Activated naive CD4-positive, alpha-beta T cell treated with anti-CD3 and anti-CD28 coated beads for 36 hours (primary cell): ENCODE results near the gene AADACL2. TPM values are rescaled to one million over a fixed set of nuclear protein-coding genes. Genes with fewer than 3 reads are reported as not detected.
"Not testable (repeated sequence)": the region's sequence is repeated elsewhere in the genome, so short reads cannot be mapped to it uniquely, and the experiment has no call there.

ENCODE experiments used
- CTCF ChIA-PET: fragments of 350-600 bp; sonication (Branson Sonifier 250); formaldehyde crosslinking; loops from one replicate; lab custom pipeline; 2021; ENCODE audit warnings: antibody characterized with exemption; lab: Charles Lee
- DNase-seq: peaks from one replicate; pipeline ENCODE4 v3.0.0-alpha.2; 2020
- H3K27ac Mint-ChIP-seq: one replicate; pipeline ENCODE4 v1.8.0; 2021; ENCODE audit warnings: mild to moderate bottlenecking, mixed read lengths
- H3K27me3 Mint-ChIP-seq: one replicate; pipeline ENCODE4 v1.8.0; 2021; ENCODE audit warnings: low read depth, mixed read lengths
- H3K36me3 Mint-ChIP-seq: one replicate; pipeline ENCODE4 v1.8.0; 2021; ENCODE audit warnings: low read depth, mixed read lengths
- H3K4me1 Mint-ChIP-seq: one replicate; pipeline ENCODE4 v1.8.0; 2021; ENCODE audit warnings: low read depth, mixed read lengths
- H3K4me3 Mint-ChIP-seq: one replicate; pipeline ENCODE4 v1.8.0; 2021; ENCODE audit warnings: mild to moderate bottlenecking, moderate library complexity, mixed read lengths
- H3K9me3 Mint-ChIP-seq: one replicate; pipeline ENCODE4 v1.8.0; 2021; ENCODE audit warnings: mixed read lengths
- intact Hi-C: fragments of 100-400 bp; cut with micrococcal nuclease; formaldehyde crosslinking; loops from one replicate; pipeline ENCODE4 v1.15.1; 2023
- total RNA-seq, 2 experiments: library from RNA; stranded (reverse); gene quantifications; one replicate each; pipeline ENCODE4 v1.2.3, GENCODE V29; 2021

AADACL2 gene
- total RNA-seq, 2 experiments from 2014 or later, result not detected

- Mint-ChIP-seq H3K9me3 (no peaks in the 10 kb centered on the region), H3K4me1 (no peaks in the 10 kb centered on the region), H3K27ac (no peak overlapping the region), H3K27me3 (peaks cover 2% of the 10 kb centered on the region), H3K4me3 (no peak overlapping the region), H3K36me3 (no peaks in the 10 kb centered on the region)
- intact Hi-C loops, result no loop called here
- no peak for DNase-seq
- CTCF ChIA-PET, result interaction anchor here (0.7 kb wide), 1 partner anchor 47 kb away, joined by 3 read pairs; no protein-coding TSS in a partner anchor
Observed at GRCh38 chr3:151726016-151726415, 7.7 kb upstream of the AADACL2 start.

GRCh38 chr3:151732861-151733260 lies 866 bp upstream of the AADACL2 start:
- no peak overlapping the region for H3K4me3 Mint-ChIP-seq
- intact Hi-C loops, result no loop called here
- no peaks in the 10 kb centered on the region for H3K4me1 Mint-ChIP-seq
- CTCF ChIA-PET, result interaction anchor here (0.5 to 0.9 kb wide), 2 partner anchors 52 to 186 kb away, joined by 3 read pairs; no protein-coding TSS in a partner anchor
- H3K27ac Mint-ChIP-seq, result no peak overlapping the region
- no peaks in the 10 kb centered on the region for H3K27me3 Mint-ChIP-seq
- H3K9me3 Mint-ChIP-seq, result no peaks in the 10 kb centered on the region
- DNase-seq, result no peak
- no peaks in the 10 kb centered on the region for H3K36me3 Mint-ChIP-seq

GRCh38 chr3:151740581-151740980 lies 6.9 kb downstream of the AADACL2 start:
- H3K4me1 Mint-ChIP-seq, result no peaks in the 10 kb centered on the region
- no peaks in the 10 kb centered on the region for H3K36me3 Mint-ChIP-seq
- CTCF ChIA-PET, result interaction anchor here (0.6 kb wide), 1 partner anchor 116 kb away, joined by 3 read pairs; no protein-coding TSS in a partner anchor
- H3K27ac Mint-ChIP-seq, result no peak overlapping the region
- no peak for DNase-seq
- intact Hi-C loops, result no loop called here
- no peaks in the 10 kb centered on the region for H3K9me3 Mint-ChIP-seq
- H3K4me3 Mint-ChIP-seq, result no peak overlapping the region
- no peaks in the 10 kb centered on the region for H3K27me3 Mint-ChIP-seq

GRCh38 chr3:151743855-151744254 lies 10.1 kb downstream of the AADACL2 start:
- Mint-ChIP-seq H3K27ac (no peak overlapping the region), H3K4me1 (no peaks in the 10 kb centered on the region), H3K9me3 (no peaks in the 10 kb centered on the region), H3K4me3 (no peak overlapping the region), H3K27me3 (no peaks in the 10 kb centered on the region), H3K36me3 (no peaks in the 10 kb centered on the region)
- no peak for DNase-seq
- intact Hi-C loops, result no loop called here
- CTCF ChIA-PET, result no interaction called here

GRCh38 chr3:151750181-151750580 lies 16.5 kb downstream of the AADACL2 start:
- Mint-ChIP-seq H3K9me3 (no peaks in the 10 kb centered on the region), H3K27ac (no peak overlapping the region), H3K27me3 (peaks cover 4% of the 10 kb centered on the region), H3K4me3 (no peak overlapping the region), H3K36me3 (no peaks in the 10 kb centered on the region), H3K4me1 (no peaks in the 10 kb centered on the region)
- no peak for DNase-seq
- CTCF ChIA-PET, result no interaction called here
- intact Hi-C loops, result no loop called here

- Mint-ChIP-seq H3K27ac (no peak overlapping the region), H3K27me3 (peaks cover 4% of the 10 kb centered on the region), H3K9me3 (no peaks in the 10 kb centered on the region), H3K4me3 (no peak overlapping the region), H3K36me3 (no peaks in the 10 kb centered on the region), H3K4me1 (no peaks in the 10 kb centered on the region)
- intact Hi-C loops, result no loop called here
- DNase-seq, result no peak
- CTCF ChIA-PET, result no interaction called here
Observed at GRCh38 chr3:151750678-151751077, 17.0 kb downstream of the AADACL2 start.

GRCh38 chr3:151751161-151751560 lies 17.4 kb downstream of the AADACL2 start:
- H3K4me1 Mint-ChIP-seq, result no peaks in the 10 kb centered on the region
- peaks cover 4% of the 10 kb centered on the region for H3K27me3 Mint-ChIP-seq
- no peak for DNase-seq
- no peak overlapping the region for H3K4me3 Mint-ChIP-seq
- H3K9me3 Mint-ChIP-seq, result no peaks in the 10 kb centered on the region
- CTCF ChIA-PET, result no interaction called here
- intact Hi-C loops, result no loop called here
- H3K27ac Mint-ChIP-seq, result no peak overlapping the region
- H3K36me3 Mint-ChIP-seq, result no peaks in the 10 kb centered on the region

GRCh38 chr3:151753846-151754245 lies 20.1 kb downstream of the AADACL2 start:
- CTCF ChIA-PET, result interaction anchor here (0.5 kb wide), 1 partner anchor 15 kb away, joined by 4 read pairs; no protein-coding TSS in a partner anchor
- intact Hi-C loops, result no loop called here
- Mint-ChIP-seq H3K4me1 (no peaks in the 10 kb centered on the region), H3K4me3 (no peak overlapping the region), H3K27ac (no peak overlapping the region), H3K9me3 (no peaks in the 10 kb centered on the region), H3K27me3 (peaks cover 4% of the 10 kb centered on the region), H3K36me3 (no peaks in the 10 kb centered on the region)
- no peak for DNase-seq

- Mint-ChIP-seq H3K27ac (no peak overlapping the region), H3K4me1 (no peaks in the 10 kb centered on the region), H3K27me3 (peaks cover 2% of the 10 kb centered on the region), H3K36me3 (no peaks in the 10 kb centered on the region), H3K9me3 (no peaks in the 10 kb centered on the region), H3K4me3 (no peak overlapping the region)
- no peak for DNase-seq
- CTCF ChIA-PET, result no interaction called here
- intact Hi-C loops, result no loop called here
Observed at GRCh38 chr3:151761581-151761980, 27.9 kb downstream of the AADACL2 start.

- CTCF ChIA-PET, DNase-seq, H3K4me1 Mint-ChIP-seq, H3K36me3 Mint-ChIP-seq, H3K27ac Mint-ChIP-seq, intact Hi-C loops, H3K27me3 Mint-ChIP-seq, H3K4me3 Mint-ChIP-seq, H3K9me3 Mint-ChIP-seq: not testable (repeated sequence)
Observed at GRCh38 chr3:151764699-151765098, 31.0 kb downstream of the AADACL2 start.

- CTCF ChIA-PET, result no interaction called here
- DNase-seq, result no peak
- Mint-ChIP-seq H3K9me3 (no peaks in the 10 kb centered on the region), H3K4me1 (no peaks in the 10 kb centered on the region), H3K4me3 (no peak overlapping the region), H3K27ac (no peak overlapping the region), H3K36me3 (no peaks in the 10 kb centered on the region), H3K27me3 (peaks cover 2% of the 10 kb centered on the region)
- intact Hi-C loops, result no loop called here
Observed at GRCh38 chr3:151765685-151766084, 32.0 kb downstream of the AADACL2 start.

GRCh38 chr3:151766454-151766853 lies 32.7 kb downstream of the AADACL2 start:
- CTCF ChIA-PET, result no interaction called here
- H3K9me3 Mint-ChIP-seq, result no peaks in the 10 kb centered on the region

GRCh38 chr3:151768393-151768930 lies 34.7 kb downstream of the AADACL2 start:
- CTCF ChIA-PET, result interaction anchor here (0.7 kb wide), 1 partner anchor 15 kb away, joined by 4 read pairs; no protein-coding TSS in a partner anchor
- DNase-seq, result no peak

More at GRCh38 chr3:151766454-151766853, 32.7 kb downstream of the AADACL2 start:
- no peak for DNase-seq
- intact Hi-C loops, result no loop called here
- Mint-ChIP-seq H3K27me3 (peaks cover 2% of the 10 kb centered on the region), H3K27ac (no peak overlapping the region), H3K4me3 (no peak overlapping the region), H3K4me1 (no peaks in the 10 kb centered on the region), H3K36me3 (no peaks in the 10 kb centered on the region)

More at GRCh38 chr3:151768393-151768930, 34.7 kb downstream of the AADACL2 start:
- H3K36me3 Mint-ChIP-seq, result no peaks in the 10 kb centered on the region
- no peaks in the 10 kb centered on the region for H3K4me1 Mint-ChIP-seq
- H3K9me3 Mint-ChIP-seq, result no peaks in the 10 kb centered on the region
- peaks cover 2% of the 10 kb centered on the region for H3K27me3 Mint-ChIP-seq
- no peak overlapping the region for H3K4me3 Mint-ChIP-seq
- intact Hi-C loops, result no loop called here
- H3K27ac Mint-ChIP-seq, result no peak overlapping the region
